Right forelimb (tissue), 1 donor: ENCODE results near the gene PRPF40A.

Experiments used
- DNase-seq: peaks from one replicate; pipeline ENCODE4 v3.0.0-alpha.2; 2018

PRPF40A gene

GRCh38 chr2:152648336-152648735 is 68.9 kb downstream of the PRPF40A start:
- DNase-seq: no peak

- no peak for DNase-seq
Observed at GRCh38 chr2:152647552-152647951, 69.7 kb downstream of the PRPF40A start.

GRCh38 chr2:152646775-152647174 is 70.5 kb downstream of the PRPF40A start:
- no peak for DNase-seq

GRCh38 chr2:152646264-152646663 is 71.0 kb downstream of the PRPF40A start:
- no peak for DNase-seq

GRCh38 chr2:152644189-152644873 is 72.9 kb downstream of the PRPF40A start:
- no peak for DNase-seq

GRCh38 chr2:152638590-152638989 is 78.7 kb downstream of the PRPF40A start:
- no peak for DNase-seq

GRCh38 chr2:152638056-152638455 is 79.2 kb downstream of the PRPF40A start:
- DNase-seq: no peak

- no peak for DNase-seq
Observed at GRCh38 chr2:152637251-152637650, 80.0 kb downstream of the PRPF40A start.

- DNase-seq: peak; percentile 67
Observed at GRCh38 chr2:152635635-152636298, 81.5 kb downstream of the PRPF40A start.

GRCh38 chr2:152632736-152633135 is 84.5 kb downstream of the PRPF40A start:
- DNase-seq: no peak

- no peak for DNase-seq
Observed at GRCh38 chr2:152630466-152630865, 86.8 kb downstream of the PRPF40A start.

- DNase-seq: no peak
Observed at GRCh38 chr2:152629202-152629601, 88.1 kb downstream of the PRPF40A start.

- DNase-seq: no peak
Observed at GRCh38 chr2:152627351-152627957, 89.8 kb downstream of the PRPF40A start.

GRCh38 chr2:152626911-152627339 is 90.3 kb downstream of the PRPF40A start:
- no peak for DNase-seq

- no peak for DNase-seq
Observed at GRCh38 chr2:152624805-152625204, 92.5 kb downstream of the PRPF40A start.

GRCh38 chr2:152623775-152624174 is 93.5 kb downstream of the PRPF40A start:
- DNase-seq: no peak

GRCh38 chr2:152623076-152623740 is 94.1 kb downstream of the PRPF40A start:
- no peak for DNase-seq

- no peak for DNase-seq
Observed at GRCh38 chr2:152622219-152622618, 95.0 kb downstream of the PRPF40A start.

- DNase-seq: no peak
Observed at GRCh38 chr2:152620985-152621384, 96.3 kb downstream of the PRPF40A start.

- DNase-seq: no peak
Observed at GRCh38 chr2:152620208-152620607, 97.1 kb downstream of the PRPF40A start.

GRCh38 chr2:152618193-152618564 is 99.1 kb downstream of the PRPF40A start:
- DNase-seq: no peak

GRCh38 chr2:152617456-152618192 is 99.6 kb downstream of the PRPF40A start:
- DNase-seq: no peak

- no peak for DNase-seq
Observed at GRCh38 chr2:152615177-152615576, 102.1 kb downstream of the PRPF40A start.
